ENCODE results near the gene TTC7B.

- TF ChIP-seq POLR2A (IDR thresholded peaks at IDR 0.05; ENCODE audit: low read depth, low read length) = no peak
- no peak for TF ChIP-seq TAF1 (IDR thresholded peaks at IDR 0.05; ENCODE audit: borderline replicate concordance, low read depth, low read length)
- TF ChIP-seq POLR2AphosphoS5 (IDR thresholded peaks at IDR 0.05; ENCODE audit: low read depth, low read length) = no peak
Measured at GRCh38 chr14:90811641-90812040, 4.6 kb downstream of the TTC7B start.
